Body of pancreas (tissue), 4 donors: ENCODE data around the gene TSPEAR. TPM values are rescaled to one million over a fixed set of nuclear protein-coding genes. Genes with fewer than 3 reads are reported as not detected.

ENCODE experiments used
- ATAC-seq: fragments of 150-250 bp; one replicate; pipeline ENCODE4 v1.9.1; 2016
- DNase-seq, 4 donors: peaks; one replicate each; pipeline ENCODE4 v3.0.0-alpha.2; 2019
- H3K27ac ChIP-seq, 4 donors: fragments of 200-600 bp; sonication (generic); 1 replicate in 3 of 4; 2 replicates in 1 of 4; pipeline versions ENCODE4 v1.5.1 to v1.6.1; 2016 to 2019; ENCODE audit warnings: mild to moderate bottlenecking in 1 of 4, mixed read lengths in 1 of 4, moderate library complexity in 1 of 4
- H3K27me3 ChIP-seq, 2 donors: fragments of 200-600 bp; sonication (generic); one replicate each; pipeline ENCODE4 v1.6.0; 2016; ENCODE audit warnings: mild to moderate bottlenecking in 1 of 2
- H3K36me3 ChIP-seq, 2 donors: fragments of 200-600 bp; sonication (generic); replicated peaks in 1 of 2; 2 replicates each; pipeline ENCODE4 v1.5.1; 2016; ENCODE audit warnings: low read depth in 2 of 2; ENCODE audit not compliant: insufficient read depth in 1 of 2
- H3K4me1 ChIP-seq: fragments of 200-600 bp; sonication (generic); one replicate; pipeline ENCODE4 v1.6.0; 2016
- H3K4me3 ChIP-seq, 2 donors: fragments of 200-600 bp; sonication (generic); 1 replicate in 1 of 2; 2 replicates in 1 of 2; pipeline ENCODE4 v1.5.1; 2016 to 2019
- H3K9me3 ChIP-seq, 3 donors: fragments of 200-600 bp; sonication (generic); 1 replicate in 2 of 3; 2 replicates in 1 of 3; pipeline ENCODE4 v1.5.1; 2016
- POLR2A ChIP-seq, 3 donors: fragments of 450-650 bp; IDR thresholded peaks; one replicate each; pipeline ENCODE4 v1.6.1; 2016; ENCODE audit warnings: antibody characterized with exemption in 3 of 3, mild to moderate bottlenecking in 2 of 3
- WGBS, 2 donors: methylation state at CpG; one replicate each; pipeline ENCODE4 v1.1.5; 2017; 5-methylcytosine and 5-hydroxymethylcytosine counted together
- intact Hi-C: fragments of 100-400 bp; cut with DNase I; formaldehyde crosslinking; loops from one replicate; pipeline ENCODE4 v1.15.1; 2023
- total RNA-seq, 2 donors: library from RNA; depleted of rRNA; stranded (reverse); fragments of >200 nt; gene quantifications; one replicate each; pipeline ENCODE4 v1.1.0, GENCODE V29; 2016
- TF ChIP-seq, protein P1 (sequence below), 7 experiments: fragments of 450-650 bp in 4 of 7; fragments of 200-600 bp in 3 of 7; sonication (generic) in 3 of 7; IDR thresholded peaks; one replicate each; pipeline ENCODE4 v1.5.1; 2016 to 2019; ENCODE audit warnings: antibody characterized with exemption in 7 of 7

TSPEAR gene
- total RNA-seq, 2 donors from 2014 or later: 0.52 TPM; not detected in 1

DNA sequence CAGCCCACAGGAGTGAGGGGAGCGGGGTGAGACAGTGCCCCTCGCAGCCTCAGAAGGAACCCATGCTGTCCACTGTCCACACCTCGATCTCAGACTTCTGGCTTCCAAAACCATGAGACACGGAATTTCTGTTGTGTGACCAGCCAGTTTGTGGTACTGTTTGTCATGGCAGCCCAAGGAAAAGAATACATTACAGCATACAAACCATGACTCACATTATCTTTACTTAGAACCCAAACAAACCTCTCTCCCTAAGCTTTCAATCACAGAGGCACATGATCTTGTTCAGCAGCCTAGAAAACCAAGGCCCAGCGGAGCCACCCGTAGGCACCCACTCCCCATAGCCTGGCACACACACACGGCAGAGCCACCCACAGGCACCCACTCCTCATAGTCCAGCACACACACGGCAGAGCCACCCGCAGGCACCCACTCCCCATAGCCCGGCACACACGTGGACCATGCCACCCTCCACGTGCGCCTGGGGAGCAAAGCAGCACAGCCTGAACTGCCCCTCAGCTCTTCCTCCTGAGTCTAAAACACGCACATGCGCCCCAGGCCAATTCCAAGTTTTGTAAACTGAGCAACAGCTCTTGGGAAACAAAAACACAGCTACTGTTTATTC, 138.3 kb downstream of the TSPEAR start:
- H3K27me3 ChIP-seq: peaks cover 0 to 4% of the 10 kb centered on the region in 2 donors
- intact Hi-C loops: no loop called here
- H3K9me3 ChIP-seq: peaks cover 0 to 3% (median 0%) of the 10 kb centered on the region in 3 donors
- no peak overlapping the region for H3K4me3 ChIP-seq
- WGBS, 2 donors: 45 to 69% methylated on average over 6 to 15 of the region's 15 CpGs
- H3K4me1 ChIP-seq: no peaks in the 10 kb centered on the region
- TF ChIP-seq, protein P1, sequence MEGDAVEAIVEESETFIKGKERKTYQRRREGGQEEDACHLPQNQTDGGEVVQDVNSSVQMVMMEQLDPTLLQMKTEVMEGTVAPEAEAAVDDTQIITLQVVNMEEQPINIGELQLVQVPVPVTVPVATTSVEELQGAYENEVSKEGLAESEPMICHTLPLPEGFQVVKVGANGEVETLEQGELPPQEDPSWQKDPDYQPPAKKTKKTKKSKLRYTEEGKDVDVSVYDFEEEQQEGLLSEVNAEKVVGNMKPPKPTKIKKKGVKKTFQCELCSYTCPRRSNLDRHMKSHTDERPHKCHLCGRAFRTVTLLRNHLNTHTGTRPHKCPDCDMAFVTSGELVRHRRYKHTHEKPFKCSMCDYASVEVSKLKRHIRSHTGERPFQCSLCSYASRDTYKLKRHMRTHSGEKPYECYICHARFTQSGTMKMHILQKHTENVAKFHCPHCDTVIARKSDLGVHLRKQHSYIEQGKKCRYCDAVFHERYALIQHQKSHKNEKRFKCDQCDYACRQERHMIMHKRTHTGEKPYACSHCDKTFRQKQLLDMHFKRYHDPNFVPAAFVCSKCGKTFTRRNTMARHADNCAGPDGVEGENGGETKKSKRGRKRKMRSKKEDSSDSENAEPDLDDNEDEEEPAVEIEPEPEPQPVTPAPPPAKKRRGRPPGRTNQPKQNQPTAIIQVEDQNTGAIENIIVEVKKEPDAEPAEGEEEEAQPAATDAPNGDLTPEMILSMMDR (IDR thresholded peaks at IDR 0.05): no peak
- no peak for TF ChIP-seq POLR2A (IDR thresholded peaks at IDR 0.05)
- no peak for ATAC-seq
- no peaks in the 10 kb centered on the region for H3K36me3 ChIP-seq
- no peak overlapping the region for H3K27ac ChIP-seq
- no peak for DNase-seq

DNA sequence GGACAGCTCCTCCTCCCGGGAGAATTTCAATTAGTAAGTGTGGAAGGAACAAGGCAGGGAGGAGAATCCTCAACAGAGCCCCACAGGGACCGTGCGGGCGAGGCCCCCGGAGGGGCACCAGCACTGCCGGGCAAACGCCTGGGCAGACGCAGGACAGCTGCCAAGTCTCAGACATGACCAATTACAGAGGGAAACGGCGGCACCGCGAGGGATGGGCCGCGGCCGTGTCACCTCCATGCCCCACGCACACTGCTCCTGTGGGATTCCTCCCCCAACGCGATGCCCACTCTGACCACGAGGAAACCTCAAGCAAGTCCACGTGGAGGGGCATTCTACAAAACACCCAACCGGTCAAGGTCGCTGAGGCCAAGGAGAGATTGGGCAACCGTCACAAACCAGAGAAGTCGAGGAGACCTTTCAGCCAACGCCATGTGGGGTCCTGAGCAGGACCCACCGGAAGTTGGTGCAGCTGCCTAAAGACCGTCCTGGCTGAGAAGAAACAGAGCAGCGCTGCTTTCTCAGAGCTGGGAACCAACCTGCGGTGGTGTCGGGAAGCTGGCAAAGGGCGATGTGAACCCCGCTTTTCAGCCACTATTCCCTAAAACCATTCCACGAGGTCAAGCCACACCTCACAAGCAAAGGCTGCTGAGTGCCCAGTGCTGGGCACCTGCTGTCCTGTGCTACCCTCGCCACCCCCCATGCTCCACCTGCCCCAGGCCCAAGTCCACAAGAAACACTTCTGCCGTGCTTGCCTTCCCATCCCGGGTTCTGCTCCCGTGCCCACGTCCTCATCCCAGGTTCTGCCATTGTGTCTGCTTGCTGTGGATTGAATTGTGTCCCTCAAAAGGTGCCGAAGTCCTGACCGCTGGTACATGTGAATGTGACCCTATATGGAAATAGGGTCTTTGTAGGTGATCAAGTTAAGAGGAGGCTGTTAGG, 139.3 kb downstream of the TSPEAR start:
- WGBS, 2 donors: 88 to 92% methylated on average over 32 to 40 of the region's 40 CpGs
- H3K27ac ChIP-seq: no peak overlapping the region
- no peaks in the 10 kb centered on the region for H3K4me1 ChIP-seq
- ATAC-seq: no peak
- no peak for TF ChIP-seq POLR2A (IDR thresholded peaks at IDR 0.05)
- TF ChIP-seq, protein P1 (IDR thresholded peaks at IDR 0.05): no peak
- intact Hi-C loops: no loop called here
- no peaks in the 10 kb centered on the region for H3K9me3 ChIP-seq
- peaks cover 0 to 4% of the 10 kb centered on the region in 2 donors for H3K27me3 ChIP-seq
- no peak overlapping the region for H3K4me3 ChIP-seq
- DNase-seq: no peak
- H3K36me3 ChIP-seq: no peaks in the 10 kb centered on the region

DNA sequence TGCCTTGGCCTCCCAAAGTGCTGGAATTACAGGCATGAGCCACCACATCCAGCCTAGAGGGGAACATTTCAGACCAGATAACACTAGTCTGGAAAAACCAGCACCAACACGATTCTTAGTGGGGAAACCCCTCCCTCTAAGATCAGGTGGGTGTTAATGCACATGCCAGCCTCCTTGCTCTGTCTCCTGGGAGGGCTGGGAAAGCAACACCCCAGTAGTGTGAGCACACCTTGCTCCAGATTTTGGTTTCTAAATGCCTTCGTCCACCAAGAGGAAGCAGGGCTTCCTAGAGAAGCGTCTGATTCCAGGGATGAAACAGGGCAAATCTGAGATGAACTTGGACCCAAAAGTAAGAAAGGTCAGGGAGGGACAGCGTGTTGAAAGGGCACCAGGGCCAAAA, 140.1 kb downstream of the TSPEAR start:
- no peak overlapping the region for H3K4me3 ChIP-seq
- 64 to 66% methylated on average over 3 to 4 of the region's 4 CpGs for WGBS, 2 donors
- intact Hi-C loops: no loop called here
- no peaks in the 10 kb centered on the region for H3K9me3 ChIP-seq
- peaks cover 0 to 4% of the 10 kb centered on the region in 2 donors for H3K27me3 ChIP-seq
- ATAC-seq: no peak
- no peak for DNase-seq
- H3K4me1 ChIP-seq: no peaks in the 10 kb centered on the region
- H3K36me3 ChIP-seq: no peaks in the 10 kb centered on the region
- no peak overlapping the region for H3K27ac ChIP-seq
- TF ChIP-seq POLR2A (IDR thresholded peaks at IDR 0.05): no peak
- TF ChIP-seq, protein P1 (IDR thresholded peaks at IDR 0.05): no peak

DNA sequence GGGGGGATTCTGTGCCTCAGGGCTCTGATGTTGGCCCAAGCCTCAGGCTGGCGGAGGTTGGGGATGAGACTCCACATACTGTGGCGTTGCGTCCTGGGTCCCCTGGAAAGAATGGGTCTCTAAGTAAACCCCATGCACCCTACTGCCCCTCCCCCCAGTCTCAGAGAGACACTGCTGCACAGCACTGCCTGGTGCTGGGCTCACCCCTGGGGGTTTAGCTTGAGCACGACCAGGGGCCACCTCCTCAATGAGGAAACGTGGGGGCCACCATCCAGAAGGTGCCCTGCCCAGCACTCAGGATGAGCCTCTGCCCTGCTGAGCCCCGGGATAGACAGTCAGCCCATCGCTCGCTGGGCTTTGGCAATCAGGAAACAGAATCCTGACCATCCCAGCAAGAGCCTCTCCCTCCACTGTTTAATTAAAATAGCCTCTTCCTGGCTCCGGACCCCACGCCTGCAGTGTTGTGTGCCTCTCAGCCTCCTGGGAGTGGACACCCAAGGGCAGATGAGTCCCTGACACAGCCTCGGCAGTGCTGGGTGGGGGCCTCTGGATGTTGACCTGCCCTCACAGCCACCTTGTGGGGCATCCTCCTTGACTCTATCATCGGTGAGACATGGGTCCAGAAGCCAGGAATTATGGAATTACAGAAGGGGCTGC, 141.4 kb downstream of the TSPEAR start:
- H3K4me1 ChIP-seq: no peaks in the 10 kb centered on the region
- intact Hi-C loops: no loop called here
- no peaks in the 10 kb centered on the region for H3K9me3 ChIP-seq
- H3K36me3 ChIP-seq: no peaks in the 10 kb centered on the region
- peaks cover 0 to 4% of the 10 kb centered on the region in 2 donors for H3K27me3 ChIP-seq
- no peak overlapping the region for H3K4me3 ChIP-seq
- 71 to 75% methylated on average over 12 of the region's 12 CpGs for WGBS, 2 donors
- ATAC-seq: no peak
- H3K27ac ChIP-seq: no peak overlapping the region
- TF ChIP-seq, protein P1 (IDR thresholded peaks at IDR 0.05): no peak
- TF ChIP-seq POLR2A (IDR thresholded peaks at IDR 0.05): no peak
- DNase-seq: no peak
